HG03439 (cell line): Measurements from ENCODE around the gene ROMO1.
"Not testable (repeated sequence)": the region's sequence is repeated elsewhere in the genome, so short reads cannot be mapped to it uniquely, and the experiment has no call there.

ENCODE experiments used
- ATAC-seq: cut with Tn5 transposase; IDR thresholded peaks from one replicate; pipeline ENCODE4 v1.9.1; 2021; ENCODE audit warnings: mild to moderate bottlenecking, moderate library complexity; ENCODE audit not compliant: unreplicated experiment

Gene ROMO1

DNA sequence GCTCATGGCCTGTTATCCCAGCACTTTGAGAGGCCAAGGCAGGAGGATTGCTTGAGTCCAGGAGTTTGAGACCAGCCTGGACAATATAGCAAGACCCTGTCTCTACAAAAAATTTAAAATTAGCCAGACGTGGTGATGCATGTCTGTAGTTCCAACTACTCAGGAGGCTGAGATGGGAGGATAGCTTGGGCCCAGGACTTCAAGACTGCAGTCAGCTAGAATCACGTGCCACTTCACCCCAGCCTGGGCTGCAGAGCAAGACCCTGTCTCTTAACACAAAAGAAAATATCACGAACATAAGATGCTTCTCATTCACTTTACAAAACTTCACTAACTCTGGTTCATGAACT lies 45.3 kb downstream of the ROMO1 start:
- not testable (repeated sequence) for ATAC-seq
